H1 (cell line): ENCODE data around the gene CPE. TPM values are rescaled to one million over a fixed set of nuclear protein-coding genes. Genes with fewer than 3 reads are reported as not detected.

Experiments used
- CTCF ChIA-PET: fragments of 300-600 bp; sonication (Branson Sonifier 250); formaldehyde crosslinking; loops from one replicate; lab custom pipeline; 2021; ENCODE audit not compliant: partially characterized antibody; lab: Charles Lee
- POLR2A ChIA-PET: fragments of 300-600 bp; sonication (Branson Sonifier 250); formaldehyde crosslinking; loops from one replicate; lab custom pipeline; 2021; ENCODE audit warnings: inconsistent platforms; ENCODE audit not compliant: partially characterized antibody; lab: Charles Lee
- DNase-seq, 2 experiments: peaks; one replicate each; pipeline versions ENCODE4 v3.0.0 to v3.0.0-alpha.2; 2010 to 2022; ENCODE audit warnings: low spot score in 2 of 2, low read depth in 1 of 2, mixed read lengths in 1 of 2
- FAIRE-seq: peaks from 2 replicates; lab custom pipeline; 2011; peaks lifted over from hg19 to GRCh38; lab: Jason Lieb, UNC
- H2AFZ ChIP-seq: 2 replicates; pipeline ENCODE4 v1.8.1; 2012; ENCODE audit warnings: low read length, inconsistent platforms
- H2AK5ac ChIP-seq: 2 replicates; pipeline ENCODE4 v1.6.1; 2013; ENCODE audit warnings: low read depth, low read length
- H2BK120ac ChIP-seq: replicated peaks from 2 replicates; pipeline ENCODE3; 2013; ENCODE audit warnings: low read depth, low read length, inconsistent platforms
- H2BK12ac ChIP-seq: 2 replicates; pipeline ENCODE4 v1.6.1; 2013; ENCODE audit warnings: low read depth, low read length
- H2BK15ac ChIP-seq: 2 replicates; pipeline ENCODE4 v1.6.1; 2013; ENCODE audit warnings: low read length
- H2BK20ac ChIP-seq: 2 replicates; pipeline ENCODE4 v1.6.1; 2013; ENCODE audit warnings: low read length
- H2BK5ac ChIP-seq: 2 replicates; pipeline ENCODE4 v1.6.1; 2013; ENCODE audit warnings: low read depth, low read length
- H3K14ac ChIP-seq: 2 replicates; pipeline ENCODE4 v1.6.1; 2013; ENCODE audit warnings: inconsistent platforms; ENCODE audit not compliant: insufficient read length
- H3K18ac ChIP-seq: 2 replicates; pipeline ENCODE4 v1.6.1; 2013; ENCODE audit warnings: low read length; ENCODE audit errors: extremely low read depth
- H3K23ac ChIP-seq: 2 replicates; pipeline ENCODE4 v1.6.1; 2013; ENCODE audit warnings: inconsistent platforms; ENCODE audit not compliant: insufficient read length
- H3K23me2 ChIP-seq: 2 replicates; pipeline ENCODE4 v1.6.1; 2013; ENCODE audit warnings: low read depth, low read length
- H3K27ac ChIP-seq: 2 replicates; pipeline ENCODE4 v1.6.1; 2011; ENCODE audit warnings: low read depth, low read length, inconsistent platforms
- H3K27me3 ChIP-seq, 4 experiments: replicated peaks in 1 of 4; 1 replicate in 1 of 4; 2 replicates in 3 of 4; pipeline versions ENCODE4 v1.6.1 to v1.8.1; 2011 to 2013; ENCODE audit warnings: low read length in 3 of 4, mild to moderate bottlenecking in 3 of 4, inconsistent platforms in 2 of 4, mixed read lengths in 2 of 4, moderate library complexity in 1 of 4; ENCODE audit not compliant: control insufficient read depth in 3 of 4, insufficient read depth in 3 of 4; ENCODE audit errors: extremely low read depth in 1 of 4
- H3K36me3 ChIP-seq, 4 experiments: 2 replicates each; pipeline versions ENCODE4 v1.6.1 to v1.8.1; 2011 to 2013; ENCODE audit warnings: mild to moderate bottlenecking in 4 of 4, low read length in 3 of 4, moderate library complexity in 2 of 4, control low read depth in 1 of 4, inconsistent platforms in 1 of 4; ENCODE audit not compliant: insufficient read depth in 4 of 4, control insufficient read depth in 2 of 4
- H3K4ac ChIP-seq: replicated peaks from 2 replicates; pipeline ENCODE3; 2013; ENCODE audit warnings: low read length, low read depth, mixed read lengths, inconsistent platforms; ENCODE audit not compliant: insufficient read length
- H3K4me1 ChIP-seq, 4 experiments: replicated peaks in 1 of 4; 1 replicate in 1 of 4; 2 replicates in 3 of 4; pipeline versions ENCODE4 v1.6.1 to v1.8.1; 2011 to 2013; ENCODE audit warnings: low read length in 3 of 4, inconsistent platforms in 2 of 4, mixed read lengths in 1 of 4; ENCODE audit not compliant: insufficient read depth in 4 of 4, control insufficient read depth in 3 of 4
- H3K4me2 ChIP-seq, 2 experiments: 2 replicates each; pipeline versions ENCODE4 v1.6.1 to v1.8.1; 2011 to 2013; ENCODE audit warnings: low read depth in 2 of 2, low read length in 2 of 2, control low read depth in 1 of 2, inconsistent platforms in 1 of 2, mild to moderate bottlenecking in 1 of 2; ENCODE audit not compliant: insufficient read depth in 1 of 2
- H3K4me3 ChIP-seq, 4 experiments: fragments of 200-600, 300-600 bp in 1 of 4; sonication (generic), shearing (Covaris generic), sonication (Bioruptor Twin) in 1 of 4; 2 replicates each; pipeline versions ENCODE4 v1.5.1 to v1.8.1; 2011 to 2016; ENCODE audit warnings: low read length in 4 of 4, low read depth in 3 of 4, control low read depth in 2 of 4, inconsistent platforms in 2 of 4, mild to moderate bottlenecking in 2 of 4, mixed read lengths in 1 of 4, moderate library complexity in 1 of 4; ENCODE audit not compliant: insufficient read depth in 2 of 4; ENCODE audit errors: extremely low read depth in 1 of 4
- H3K56ac ChIP-seq: replicated peaks from 2 replicates; pipeline ENCODE3; 2013; ENCODE audit warnings: low read depth, mild to moderate bottlenecking, mixed read lengths, low read length, inconsistent platforms; ENCODE audit not compliant: insufficient read length
- H3K79me1 ChIP-seq: 2 replicates; pipeline ENCODE4 v1.6.1; 2013; ENCODE audit warnings: low read depth, low read length, control low read depth
- H3K79me2 ChIP-seq, 2 experiments: 2 replicates each; pipeline versions ENCODE4 v1.6.1 to v1.8.1; 2012 to 2013; ENCODE audit warnings: low read length in 2 of 2, mild to moderate bottlenecking in 2 of 2, inconsistent platforms in 1 of 2; ENCODE audit not compliant: insufficient read depth in 2 of 2, control insufficient read depth in 1 of 2
- H3K9ac ChIP-seq, 4 experiments: replicated peaks in 1 of 4; 1 replicate in 1 of 4; 2 replicates in 3 of 4; pipeline versions ENCODE4 v1.6.1 to v1.8.1; 2011 to 2013; ENCODE audit warnings: low read depth in 3 of 4, low read length in 3 of 4, control low read depth in 2 of 4, mild to moderate bottlenecking in 2 of 4, moderate library complexity in 2 of 4, inconsistent platforms in 1 of 4; ENCODE audit errors: extremely low read depth in 1 of 4
- H3K9me3 ChIP-seq, 2 experiments: 2 replicates each; pipeline versions ENCODE4 v1.6.1 to v1.8.1; 2012 to 2013; ENCODE audit warnings: mild to moderate bottlenecking in 2 of 2, moderate library complexity in 2 of 2, control low read depth in 1 of 2, inconsistent platforms in 1 of 2, low read depth in 1 of 2, low read length in 1 of 2, mixed read lengths in 1 of 2; ENCODE audit not compliant: insufficient read depth in 2 of 2
- H4K20me1 ChIP-seq, 2 experiments: replicated peaks in 1 of 2; 2 replicates each; pipeline versions ENCODE3 to v1.8.1; 2011 to 2013; ENCODE audit warnings: inconsistent platforms in 2 of 2, low read length in 2 of 2, mild to moderate bottlenecking in 1 of 2; ENCODE audit not compliant: insufficient read depth in 2 of 2, control insufficient read depth in 1 of 2
- H4K5ac ChIP-seq: 2 replicates; pipeline ENCODE4 v1.6.1; 2013; ENCODE audit warnings: low read length, low read depth, mixed read lengths, inconsistent platforms; ENCODE audit not compliant: insufficient read length
- H4K8ac ChIP-seq: 2 replicates; pipeline ENCODE4 v1.8.0; 2013; ENCODE audit warnings: mild to moderate bottlenecking, moderate library complexity, low read length, inconsistent platforms; ENCODE audit not compliant: insufficient read depth; ENCODE audit errors: extremely low read depth
- H4K91ac ChIP-seq: replicated peaks from 2 replicates; pipeline ENCODE3; 2013; ENCODE audit warnings: low read length, mixed read lengths, inconsistent platforms; ENCODE audit not compliant: insufficient read length
- CHD2 ChIP-seq: IDR thresholded peaks from 2 replicates; pipeline ENCODE4 v1.6.1; 2012; ENCODE audit warnings: low read length, improper control_type of control experiment
- CTBP2 ChIP-seq: IDR thresholded peaks from 2 replicates; pipeline ENCODE4 v1.7.0; 2011; ENCODE audit warnings: borderline replicate concordance, mild to moderate bottlenecking, moderate library complexity, mixed read lengths, low read length; ENCODE audit not compliant: insufficient read depth, insufficient read length
- HDAC6 ChIP-seq: IDR thresholded peaks from one replicate; pipeline ENCODE4 v1.7.1; 2012; ENCODE audit warnings: low read depth, mild to moderate bottlenecking, inconsistent platforms, low read length, moderate library complexity
- JUND ChIP-seq: IDR thresholded peaks from 2 replicates; pipeline ENCODE4 v1.6.1; 2011; ENCODE audit warnings: mild to moderate bottlenecking, improper control_type of control experiment, low read length
- POU5F1 ChIP-seq: IDR thresholded peaks from 2 replicates; pipeline ENCODE4 v1.6.1; 2011; ENCODE audit warnings: low read depth, mild to moderate bottlenecking, low read length, moderate library complexity
- SP1 ChIP-seq: IDR thresholded peaks from 2 replicates; pipeline ENCODE4 v1.6.1; 2011; ENCODE audit warnings: low read depth, low read length
- TAF1 ChIP-seq: IDR thresholded peaks from 2 replicates; pipeline ENCODE4 v1.6.1; 2011; ENCODE audit warnings: mild to moderate bottlenecking, low read depth, low read length
- WGBS, 2 experiments: shearing (Covaris generic) in 1 of 2; methylation state at CpG; one replicate each; pipeline versions ENCODE4 v1.1.6 to v1.1.7; 2013 to 2015; ENCODE audit warnings: low lambda C conversion rate in 2 of 2, mixed read lengths in 2 of 2, inconsistent platforms in 1 of 2, low coverage in 1 of 2, missing lambda C conversion rate in 1 of 2; ENCODE audit not compliant: insufficient replicate concordance in 2 of 2, insufficient coverage in 1 of 2, insufficient read length in 1 of 2; ENCODE audit errors: extremely low coverage in 1 of 2, missing lambda C conversion rate in 1 of 2; 5-methylcytosine and 5-hydroxymethylcytosine counted together
- polyA plus RNA-seq, 7 experiments: library from polyadenylated mRNA; depleted of rRNA in 3 of 7; stranded (reverse) in 5 of 7; unstranded in 2 of 7; fragments of >200 nt in 5 of 7; fragments of 200-250 nt in 2 of 7; gene quantifications; 1 replicate in 5 of 7; 2 replicates in 1 of 7; 4 replicates in 1 of 7; pipeline versions ENCODE4 v1.2.1 to v1.2.3, GENCODE V29; 2011 to 2013; ENCODE audit warnings: missing spikeins in 2 of 7, mixed read lengths in 2 of 7
- total RNA-seq: library from RNA; stranded (reverse); fragmentation: NEBNext Ultra II Directional; extraction: Animal tissue kit (Norgen Biotek cat#: 25700); gene quantifications from 2 replicates; pipeline ENCODE4 v1.2.1, GENCODE V29; 2021

The CPE gene
- total and polyA plus RNA-seq, 2 of the 8 experiments (the other 6 are each of a cell fraction or from before 2014, with no cell fraction given), result 9.4 to 10.2 TPM

DNA sequence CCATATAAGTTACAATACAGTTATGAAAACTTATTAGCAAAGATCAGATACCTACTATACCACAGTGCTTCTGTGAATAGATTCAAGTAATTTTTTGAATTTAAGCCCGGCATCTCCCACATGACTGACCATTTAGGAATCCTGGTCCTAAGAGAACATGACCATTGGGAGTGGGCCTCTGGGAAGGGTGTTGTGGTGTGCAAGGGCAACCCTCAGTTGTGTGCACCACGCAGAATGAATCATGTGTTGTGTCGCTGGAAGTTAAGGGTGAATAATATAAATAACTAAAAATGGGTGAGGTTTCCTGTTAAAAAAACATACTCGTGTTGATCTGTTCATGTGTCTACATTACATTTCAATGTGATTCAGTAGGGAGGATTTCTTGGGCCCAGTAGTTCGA, 15.5 kb downstream of the CPE start:
- no peak overlapping the region for H3K9ac ChIP-seq
- no peak for FAIRE-seq
- no peak overlapping the region for H3K18ac ChIP-seq
- H4K5ac ChIP-seq, result no peak overlapping the region
- no peak overlapping the region for H3K4me3 ChIP-seq
- no peaks in the 10 kb centered on the region for H3K36me3 ChIP-seq
- no peak for DNase-seq
- H2BK5ac ChIP-seq, result no peak overlapping the region
- H2AK5ac ChIP-seq, result no peak overlapping the region
- H3K27ac ChIP-seq, result no peak overlapping the region
- H3K27me3 ChIP-seq, result no peaks in the 10 kb centered on the region
- 91% methylated on average over 5 of the region's 5 CpGs; no CpG with 5 or more reads in 1 of the 2 experiments for WGBS, 2 experiments
- no peaks in the 10 kb centered on the region for H3K79me2 ChIP-seq
- no peak overlapping the region for H2BK20ac ChIP-seq
- no peak for TF ChIP-seq JUND
- TF ChIP-seq CHD2, result no peak
- no peak for TF ChIP-seq TAF1
- no peak for TF ChIP-seq SP1
- no peak for TF ChIP-seq POU5F1
- no peak for TF ChIP-seq HDAC6
- TF ChIP-seq CTBP2, result no peak
- no peak overlapping the region for H2BK120ac ChIP-seq
- no peak overlapping the region for H3K23ac ChIP-seq
- H3K56ac ChIP-seq, result no peak overlapping the region
- no peaks in the 10 kb centered on the region for H3K4me1 ChIP-seq
- no peak overlapping the region for H3K4me2 ChIP-seq
- H3K23me2 ChIP-seq, result no peaks in the 10 kb centered on the region
- no peaks in the 10 kb centered on the region for H4K20me1 ChIP-seq
- H3K79me1 ChIP-seq, result no peaks in the 10 kb centered on the region
- H3K9me3 ChIP-seq, result no peaks in the 10 kb centered on the region
- H3K14ac ChIP-seq, result no peak overlapping the region
- H2AFZ ChIP-seq, result no peak overlapping the region
- no peak overlapping the region for H4K91ac ChIP-seq
- H4K8ac ChIP-seq, result no peak overlapping the region
- H2BK12ac ChIP-seq, result no peak overlapping the region
- ChIA-PET POLR2A (no interaction called here), CTCF (interaction anchor here (1.0 to 2.2 kb wide), 2 partner anchors 10 to 39 kb away, joined by 3 to 9 read pairs; no protein-coding TSS in a partner anchor)
- no peak overlapping the region for H3K4ac ChIP-seq
- no peak overlapping the region for H2BK15ac ChIP-seq
